Upper lobe of left lung (tissue), 6 donors: ENCODE data around the gene COL18A1. TPM values are rescaled to one million over a fixed set of nuclear protein-coding genes. Genes with fewer than 3 reads are reported as not detected.

Experiments used
- ATAC-seq, 2 donors: fragments of 200-7000 bp; cut with Tn5 transposase; one replicate each; pipeline ENCODE4 v1.9.1; 2022; ENCODE audit warnings: mild to moderate bottlenecking in 2 of 2, moderate library complexity in 2 of 2; ENCODE audit not compliant: low FRiP score in 2 of 2
- DNase-seq, 2 donors: peaks; one replicate each; pipeline ENCODE4 v3.0.0-alpha.2; 2019 to 2020
- H3K27ac ChIP-seq, 4 donors: fragments of 200-600 bp; sonication (generic); one replicate each; pipeline ENCODE4 v1.5.1; 2016 to 2019
- H3K27me3 ChIP-seq, 4 donors: fragments of 200-600 bp; sonication (generic); one replicate each; pipeline ENCODE4 v1.5.1; 2017 to 2019
- H3K36me3 ChIP-seq, 4 donors: fragments of 200-600 bp; sonication (generic); one replicate each; pipeline ENCODE4 v1.5.1; 2016 to 2019
- H3K4me1 ChIP-seq, 4 donors: fragments of 200-600 bp; sonication (generic); one replicate each; pipeline ENCODE4 v1.5.1; 2018 to 2019
- H3K4me3 ChIP-seq, 4 donors: fragments of 200-600 bp; sonication (generic); one replicate each; pipeline ENCODE4 v1.5.1; 2017 to 2019; ENCODE audit warnings: mild to moderate bottlenecking in 2 of 4, moderate library complexity in 1 of 4
- H3K9me3 ChIP-seq, 4 donors: fragments of 200-600 bp; sonication (generic); one replicate each; pipeline ENCODE4 v1.5.1; 2018 to 2019
- CTCF ChIP-seq, 6 experiments: fragments of 450-650 bp in 4 of 6; fragments of 200-600 bp in 2 of 6; sonication (generic) in 2 of 6; IDR thresholded peaks; one replicate each; pipeline ENCODE4 v1.5.1; 2016 to 2019; ENCODE audit warnings: antibody characterized with exemption in 6 of 6
- EP300 ChIP-seq, 4 donors: sonication (generic); formaldehyde crosslinking; IDR thresholded peaks; one replicate each; pipeline ENCODE4 v1.5.1; 2017; ENCODE audit warnings: antibody characterized with exemption in 4 of 4, control low read depth in 2 of 4
- POLR2A ChIP-seq, 4 donors: fragments of 450-650 bp; IDR thresholded peaks; one replicate each; pipeline ENCODE4 v1.5.1; 2016 to 2017; ENCODE audit warnings: antibody characterized with exemption in 4 of 4, mild to moderate bottlenecking in 2 of 4
- POLR2AphosphoS5 ChIP-seq, 2 donors: sonication (generic); formaldehyde crosslinking; IDR thresholded peaks; one replicate each; pipeline ENCODE4 v1.5.1; 2017; ENCODE audit warnings: antibody characterized with exemption in 2 of 2
- WGBS, 2 donors: methylation state at CpG; one replicate each; pipeline ENCODE4 v1.1.5; 2017 to 2018; 5-methylcytosine and 5-hydroxymethylcytosine counted together
- total RNA-seq, 6 donors: library from RNA; depleted of rRNA in 4 of 6; stranded (reverse); fragments of >200 nt in 4 of 6; gene quantifications; one replicate each; pipeline versions ENCODE4 v1.1.0 to v1.2.1, GENCODE V29; 2016 to 2021
- donor health status: DM: no; HTN: no; CAD: no; lungs with moderate emphysema.
- donor health status: DM: no; HTN: yes; CAD: no; lungs with severe emphysema.

COL18A1 gene
- total RNA-seq, 6 donors from 2014 or later = 34.5 to 138 (median 70.5) TPM

GRCh38 chr21:45533361-45533845 lies 128.4 kb downstream of the COL18A1 start:
- Histone ChIP-seq H3K9me3 (no peaks in the 10 kb centered on the region), H3K27ac (peak overlapping the region; percentile 32 to 83 (median 80)), H3K4me1 (peaks cover 6 to 44% (median 21%) of the 10 kb centered on the region in 4 donors), H3K27me3 (no peaks in the 10 kb centered on the region), H3K4me3 (no peak overlapping the region), H3K36me3 (peaks cover 0 to 21% (median 8%) of the 10 kb centered on the region in 4 donors)
- TF ChIP-seq POLR2A (IDR thresholded peaks at IDR 0.05) (no peak), CTCF (IDR thresholded peaks at IDR 0.05) (no peak), POLR2AphosphoS5 (IDR thresholded peaks at IDR 0.05) (no peak), EP300 (IDR thresholded peaks at IDR 0.05) (no peak)
- WGBS, 2 donors = 80% methylated on average over 8 of the region's 12 CpGs; no CpG with 5 or more reads in 1 of the 2 donors
- peak in 1 of 2 donors; percentile 18 for DNase-seq
- ATAC-seq = no peak

GRCh38 chr21:45533846-45534635 lies 129.1 kb downstream of the COL18A1 start:
- peak; percentile 19 to 69 for DNase-seq
- TF ChIP-seq POLR2AphosphoS5 (IDR thresholded peaks at IDR 0.05) = no peak
- no peak for TF ChIP-seq EP300 (IDR thresholded peaks at IDR 0.05)
- no peak for TF ChIP-seq CTCF (IDR thresholded peaks at IDR 0.05)
- TF ChIP-seq POLR2A (IDR thresholded peaks at IDR 0.05) = no peak
- 76 to 86% methylated on average over 6 to 12 of the region's 20 CpGs for WGBS, 2 donors

GRCh38 chr21:45534636-45535331 lies 129.8 kb downstream of the COL18A1 start:
- peak; percentile 52 to 84 for DNase-seq
- Histone ChIP-seq H3K27ac (peak overlapping the region; percentile 57 to 83 (median 78)), H3K36me3 (peaks cover 0 to 15% (median 7%) of the 10 kb centered on the region in 4 donors), H3K9me3 (no peaks in the 10 kb centered on the region), H3K4me1 (peaks cover 6 to 37% (median 17%) of the 10 kb centered on the region in 4 donors), H3K4me3 (peak overlapping the region in 1 of 4 donors; percentile 15), H3K27me3 (no peaks in the 10 kb centered on the region)
- ATAC-seq = peak in 1 of 2 donors; percentile 40
- 65 to 78% methylated on average over 6 to 28 of the region's 28 CpGs for WGBS, 2 donors
- TF ChIP-seq POLR2A (IDR thresholded peaks at IDR 0.05) (peak in 1 of 4 donors; percentile 17), POLR2AphosphoS5 (IDR thresholded peaks at IDR 0.05) (no peak)

More at GRCh38 chr21:45533846-45534635, 129.1 kb downstream of the COL18A1 start:
- H3K36me3 ChIP-seq = peaks cover 0 to 19% (median 8%) of the 10 kb centered on the region in 4 donors
- H3K9me3 ChIP-seq = no peaks in the 10 kb centered on the region
- H3K27ac ChIP-seq = peak overlapping the region in 3 of 4 donors; percentile 78 to 83 (median 83)
- no peak for ATAC-seq
- no peak overlapping the region for H3K4me3 ChIP-seq
- H3K27me3 ChIP-seq = no peaks in the 10 kb centered on the region
- H3K4me1 ChIP-seq = peaks cover 6 to 39% (median 18%) of the 10 kb centered on the region in 4 donors

GRCh38 chr21:45535341-45536081 lies 130.5 kb downstream of the COL18A1 start:
- Histone ChIP-seq H3K4me3 (peak overlapping the region in 1 of 4 donors; percentile 15), H3K27me3 (no peaks in the 10 kb centered on the region), H3K36me3 (peaks cover 0 to 10% (median 4%) of the 10 kb centered on the region in 4 donors), H3K4me1 (peaks cover 6 to 37% (median 17%) of the 10 kb centered on the region in 4 donors), H3K27ac (peak overlapping the region; percentile 57 to 83 (median 78)), H3K9me3 (no peaks in the 10 kb centered on the region)
- ATAC-seq (peak in 1 of 2 donors; percentile 10), DNase-seq (peak; percentile 81 to 83)
- TF ChIP-seq POLR2A (IDR thresholded peaks at IDR 0.05) (peak in 1 of 4 donors; percentile 55), EP300 (IDR thresholded peaks at IDR 0.05) (no peak), CTCF (IDR thresholded peaks at IDR 0.05) (peak in 1 of 6 experiments; percentile 6), POLR2AphosphoS5 (IDR thresholded peaks at IDR 0.05) (peak in 1 of 2 donors; percentile 33)
- 67 to 72% methylated on average over 29 to 33 of the region's 34 CpGs for WGBS, 2 donors
